IMR-90 (cell line): ENCODE measurements around the gene KCNQ5. TPM values are rescaled to one million over a fixed set of nuclear protein-coding genes. Genes with fewer than 3 reads are reported as not detected.

ENCODE experiments used
- ATAC-seq: fragments of 200-7000 bp; cut with Tn5 transposase; 2 replicates; pipeline ENCODE4 v1.9.1; 2020; ENCODE audit warnings: low read depth, mild to moderate bottlenecking, moderate library complexity
- BruUV-seq: library from RNA; stranded (reverse); fragments of 400-500 nt; replicated peaks from 2 replicates; lab custom pipeline; 2021; lab: Mats Ljungman, UMichigan
- CTCF ChIA-PET: fragments of 300-600 bp; formaldehyde crosslinking; extraction: SDS; loops from one replicate; lab custom pipeline; 2021; ENCODE audit warnings: antibody characterized with exemption; lab: Yijun Ruan, JAX
- POLR2A ChIA-PET: fragments of 300-600 bp; sonication (Branson Sonifier 250); formaldehyde crosslinking; loops from one replicate; lab custom pipeline; 2022; ENCODE audit warnings: antibody characterized with exemption; ENCODE audit not compliant: unreplicated experiment; lab: Charles Lee
- DNase-seq: peaks from one replicate; pipeline ENCODE4 v3.0.0; 2013
- H2AFZ ChIP-seq: replicated peaks from 2 replicates; pipeline ENCODE3; 2013; ENCODE audit warnings: low read length, mild to moderate bottlenecking; ENCODE audit not compliant: poor library complexity
- H2AK5ac ChIP-seq: 2 replicates; pipeline ENCODE4 v1.6.1; 2013; ENCODE audit warnings: low read depth, low read length, inconsistent platforms
- H2AK9ac ChIP-seq: replicated peaks from 2 replicates; pipeline ENCODE3; 2013; ENCODE audit warnings: mild to moderate bottlenecking, low read depth, low read length, moderate library complexity; ENCODE audit not compliant: poor library complexity
- H2BK120ac ChIP-seq: 2 replicates; pipeline ENCODE4 v1.6.1; 2013; ENCODE audit warnings: low read depth, low read length, inconsistent platforms
- H2BK15ac ChIP-seq: 3 replicates; pipeline ENCODE4 v1.6.1; 2013; ENCODE audit warnings: low read depth, low read length, inconsistent platforms
- H2BK20ac ChIP-seq: 2 replicates; pipeline ENCODE4 v1.6.1; 2013; ENCODE audit warnings: low read depth, mild to moderate bottlenecking, inconsistent platforms, low read length, moderate library complexity
- H2BK5ac ChIP-seq: 2 replicates; pipeline ENCODE4 v1.6.1; 2013; ENCODE audit warnings: mild to moderate bottlenecking, low read depth, low read length, inconsistent platforms; ENCODE audit not compliant: poor library complexity, severe bottlenecking
- H3K14ac ChIP-seq: replicated peaks from 2 replicates; pipeline ENCODE4 v1.6.1; 2013; ENCODE audit warnings: low read depth, low read length, inconsistent platforms
- H3K18ac ChIP-seq: 2 replicates; pipeline ENCODE4 v1.6.1; 2013; ENCODE audit warnings: low read depth, low read length, control low read depth
- H3K23ac ChIP-seq: 2 replicates; pipeline ENCODE4 v1.6.1; 2013; ENCODE audit warnings: low read depth, low read length, inconsistent platforms
- H3K27ac ChIP-seq: 2 replicates; pipeline ENCODE4 v1.5.1; 2013; ENCODE audit warnings: mild to moderate bottlenecking, control low read depth, low read length; ENCODE audit not compliant: insufficient read depth
- H3K27me3 ChIP-seq: 2 replicates; pipeline ENCODE4 v1.6.1; 2013; ENCODE audit warnings: low read length; ENCODE audit not compliant: control insufficient read depth, insufficient read depth
- H3K36me3 ChIP-seq: 2 replicates; pipeline ENCODE4 v1.6.1; 2013; ENCODE audit warnings: low read length, mixed read lengths; ENCODE audit not compliant: control insufficient read depth, insufficient read depth
- H3K4ac ChIP-seq: 2 replicates; pipeline ENCODE4 v1.6.1; 2013; ENCODE audit warnings: low read depth, low read length, inconsistent platforms
- H3K4me1 ChIP-seq: 2 replicates; pipeline ENCODE4 v1.6.1; 2013; ENCODE audit warnings: low read length, mixed read lengths; ENCODE audit not compliant: control insufficient read depth, insufficient read depth
- H3K4me2 ChIP-seq: 2 replicates; pipeline ENCODE4 v1.6.1; 2013; ENCODE audit warnings: low read depth, mild to moderate bottlenecking, control low read depth, low read length, moderate library complexity
- H3K4me3 ChIP-seq: 2 replicates; pipeline ENCODE4 v1.5.1; 2013; ENCODE audit warnings: low read depth, mild to moderate bottlenecking, control low read depth, low read length, moderate library complexity; ENCODE audit not compliant: insufficient read depth
- H3K56ac ChIP-seq: 2 replicates; pipeline ENCODE4 v1.6.1; 2013; ENCODE audit warnings: low read length, inconsistent platforms; ENCODE audit not compliant: insufficient read depth; ENCODE audit errors: extremely low read depth
- H3K79me1 ChIP-seq, 2 experiments: 2 replicates each; pipeline ENCODE4 v1.6.1; 2013; ENCODE audit warnings: low read length in 2 of 2, inconsistent platforms in 1 of 2, low read depth in 1 of 2
- H3K9ac ChIP-seq: 2 replicates; pipeline ENCODE4 v1.6.1; 2013; ENCODE audit warnings: low read depth, low read length, control low read depth
- H3K9me1 ChIP-seq: 2 replicates; pipeline ENCODE4 v1.6.1; 2013; ENCODE audit warnings: low read length, inconsistent platforms; ENCODE audit not compliant: insufficient read depth
- H3K9me3 ChIP-seq: 2 replicates; pipeline ENCODE4 v1.6.1; 2013; ENCODE audit warnings: low read length; ENCODE audit not compliant: control insufficient read depth, insufficient read depth
- H4K20me1 ChIP-seq: 2 replicates; pipeline ENCODE4 v1.6.1; 2013; ENCODE audit warnings: low read length, inconsistent platforms; ENCODE audit not compliant: insufficient read depth
- H4K5ac ChIP-seq: 2 replicates; pipeline ENCODE4 v1.6.1; 2013; ENCODE audit warnings: mild to moderate bottlenecking, low read depth, low read length, control low read depth
- H4K8ac ChIP-seq, 2 experiments: 2 replicates each; pipeline ENCODE4 v1.6.1; 2013; ENCODE audit warnings: low read depth in 2 of 2, low read length in 2 of 2, control low read depth in 1 of 2, inconsistent platforms in 1 of 2
- H4K91ac ChIP-seq: 2 replicates; pipeline ENCODE4 v1.6.1; 2013; ENCODE audit warnings: low read depth, low read length, inconsistent platforms; ENCODE audit not compliant: insufficient read depth
- MAZ ChIP-seq: IDR thresholded peaks from 2 replicates; pipeline ENCODE4 v1.6.1; 2012; ENCODE audit warnings: low read depth, mild to moderate bottlenecking, low read length, improper control_type of control experiment, moderate library complexity, borderline replicate concordance
- NFE2L2 ChIP-seq: fragments of 150-350 bp; IDR thresholded peaks from 2 replicates; pipeline ENCODE4 v1.6.1; 2016; ENCODE audit warnings: low read depth, mild to moderate bottlenecking, low read length
- WGBS, 2 experiments: methylation state at CpG; one replicate each; pipeline versions ENCODE4 v1.1.5 to v1.1.7; 2013; ENCODE audit warnings: missing lambda C conversion rate in 2 of 2; ENCODE audit not compliant: insufficient read length in 1 of 2; ENCODE audit errors: extremely low coverage in 2 of 2; 5-methylcytosine and 5-hydroxymethylcytosine counted together
- dilution Hi-C: fragments of 300-500 bp; cut with HindIII; formaldehyde crosslinking; loops from one replicate; pipeline ENCODE4 v1.14.3; 2018; ENCODE audit warnings: low sequenced_read_pairs; ENCODE audit not compliant: unreplicated experiment
- in situ Hi-C: fragments of 300-500 bp; cut with MboI; formaldehyde crosslinking; loops from 3 replicates; pipeline ENCODE4 v1.14.3; 2019; ENCODE audit warnings: low sequenced_read_pairs, inconsistent platforms, mixed read lengths
- intact Hi-C: fragments of 100-400 bp; cut with micrococcal nuclease; formaldehyde crosslinking; loops from 2 replicates; pipeline ENCODE4 v1.10.0; 2022
- polyA plus RNA-seq, 3 experiments: library from polyadenylated mRNA; depleted of rRNA; stranded (reverse); fragments of >200 nt; gene quantifications; 2 replicates each; pipeline ENCODE4 v1.2.3, GENCODE V29; 2012; ENCODE audit warnings: low replicate concordance in 1 of 3
- total RNA-seq: library from RNA; depleted of rRNA; stranded (reverse); fragments of >200 nt; gene quantifications from 2 replicates; pipeline ENCODE4 v1.2.3, GENCODE V29; 2012
- TF ChIP-seq, protein P1 (sequence below): fragments of 150-350 bp; IDR thresholded peaks from 2 replicates; pipeline ENCODE4 v1.6.1; 2016; ENCODE audit warnings: low read depth, mild to moderate bottlenecking, low read length, moderate library complexity, borderline replicate concordance

KCNQ5 gene
- total and polyA plus RNA-seq, 2 of the 4 experiments (the other 2 are of a cell fraction) = 0.75 to 1.3 TPM

DNA sequence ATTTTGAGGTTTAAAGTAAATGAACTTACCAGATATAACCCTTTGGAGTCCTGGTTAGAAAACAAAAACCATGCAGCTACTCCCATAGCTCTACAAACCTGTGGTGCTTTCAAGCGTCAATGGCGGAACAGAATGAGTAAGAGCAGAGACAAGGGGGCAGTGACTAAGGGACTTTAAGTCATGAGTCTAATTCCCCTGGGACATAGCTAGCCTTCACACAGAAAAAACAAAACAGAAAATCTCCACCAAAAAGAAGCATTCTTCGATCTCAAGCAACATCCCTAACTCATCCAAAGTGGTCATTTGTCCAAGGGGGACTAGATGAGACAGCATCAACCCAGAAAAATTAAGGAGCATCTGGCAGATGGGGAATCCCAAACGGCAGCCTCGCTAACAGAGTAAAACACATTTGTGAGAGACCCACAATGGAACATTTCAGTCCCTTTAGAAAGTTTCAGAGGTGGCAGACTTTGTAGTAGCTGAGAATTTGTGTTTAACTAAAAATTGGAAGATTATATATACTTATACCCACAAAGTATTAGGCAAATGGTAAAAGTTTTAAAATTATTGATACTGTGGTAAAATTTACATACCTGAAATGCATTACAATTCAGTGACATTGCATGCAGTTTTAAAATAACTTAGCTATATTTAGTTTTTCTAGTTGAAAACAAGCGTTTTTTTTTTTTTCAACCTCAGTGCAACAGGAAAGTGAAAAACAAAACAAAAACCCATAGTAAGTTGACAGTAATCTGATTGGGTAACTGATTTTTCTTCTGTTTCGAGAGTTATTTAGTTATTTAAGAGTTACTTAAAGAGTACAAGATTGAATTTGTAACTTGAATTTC lies 67.5 kb downstream of the KCNQ5 start (continued):
- no peak for TF ChIP-seq MAZ

DNA sequence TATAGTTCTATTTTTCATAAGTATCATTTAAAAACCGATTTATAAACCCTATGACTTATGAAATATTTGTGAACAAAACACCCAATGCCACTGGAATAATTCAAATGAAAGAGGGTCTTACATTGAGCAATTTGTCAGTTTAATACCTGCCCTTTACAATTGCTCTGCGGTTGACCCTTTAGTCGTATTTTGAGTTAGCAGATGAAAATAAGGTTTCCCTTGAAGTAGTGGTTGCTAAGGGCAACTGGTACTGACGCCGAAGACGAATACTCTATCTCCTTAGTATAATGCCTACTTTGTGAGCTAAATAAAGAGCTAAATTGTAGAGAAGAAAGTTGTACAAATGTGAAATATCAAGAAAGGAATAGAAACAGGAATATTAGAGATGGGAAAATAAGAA lies 69.4 kb downstream of the KCNQ5 start:
- in situ Hi-C loops (no loop called here), intact Hi-C loops (no loop called here), dilution Hi-C loops (no loop called here)
- no peak overlapping the region for H3K23ac ChIP-seq
- BruUV-seq = no TSS peak
- no peak overlapping the region for H2BK15ac ChIP-seq
- no peak overlapping the region for H4K91ac ChIP-seq
- H3K18ac ChIP-seq = no peak overlapping the region
- H2AK9ac ChIP-seq = no peak overlapping the region
- ATAC-seq (no peak), DNase-seq (no peak)
- no peaks in the 10 kb centered on the region; the same call in 1 of the 2 replicates for H3K4me1 ChIP-seq
- H3K4me2 ChIP-seq = no peak overlapping the region
- no peak overlapping the region for H3K14ac ChIP-seq
- H2AFZ ChIP-seq = no peak overlapping the region
- TF ChIP-seq, protein P1, sequence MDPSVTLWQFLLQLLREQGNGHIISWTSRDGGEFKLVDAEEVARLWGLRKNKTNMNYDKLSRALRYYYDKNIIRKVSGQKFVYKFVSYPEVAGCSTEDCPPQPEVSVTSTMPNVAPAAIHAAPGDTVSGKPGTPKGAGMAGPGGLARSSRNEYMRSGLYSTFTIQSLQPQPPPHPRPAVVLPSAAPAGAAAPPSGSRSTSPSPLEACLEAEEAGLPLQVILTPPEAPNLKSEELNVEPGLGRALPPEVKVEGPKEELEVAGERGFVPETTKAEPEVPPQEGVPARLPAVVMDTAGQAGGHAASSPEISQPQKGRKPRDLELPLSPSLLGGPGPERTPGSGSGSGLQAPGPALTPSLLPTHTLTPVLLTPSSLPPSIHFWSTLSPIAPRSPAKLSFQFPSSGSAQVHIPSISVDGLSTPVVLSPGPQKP = no peak
- TF ChIP-seq NFE2L2 = no peak
- H3K27ac ChIP-seq = no peak overlapping the region
- no peak overlapping the region for H4K5ac ChIP-seq
- ChIA-PET CTCF (no interaction called here), POLR2A (no interaction called here)
- H3K9me1 ChIP-seq = no peaks in the 10 kb centered on the region
- H3K79me1 ChIP-seq = no peaks in the 10 kb centered on the region
- no peak overlapping the region for H2BK120ac ChIP-seq
- H4K8ac ChIP-seq = no peak overlapping the region
- no peak overlapping the region for H2AK5ac ChIP-seq
- no peaks in the 10 kb centered on the region for H4K20me1 ChIP-seq
- no peak overlapping the region for H2BK20ac ChIP-seq
- H3K36me3 ChIP-seq = no peaks in the 10 kb centered on the region
- WGBS, 2 experiments = no CpG with 5 or more reads among the region's 6 CpGs
- H2BK5ac ChIP-seq = no peak overlapping the region
- no peak overlapping the region for H3K56ac ChIP-seq
- no peak overlapping the region for H3K9ac ChIP-seq
- no peaks in the 10 kb centered on the region for H3K27me3 ChIP-seq
- H3K9me3 ChIP-seq = no peaks in the 10 kb centered on the region
- H3K4ac ChIP-seq = no peak overlapping the region
- H3K4me3 ChIP-seq = no peak overlapping the region
